B cell (primary cell): ENCODE measurements around the gene CYP26C1. TPM values are rescaled to one million over a fixed set of nuclear protein-coding genes. Genes with fewer than 3 reads are reported as not detected.

Experiments
- ATAC-seq: fragments of 200-7000 bp; cut with Tn5 transposase; one replicate; pipeline ENCODE4 v1.10.0; 2021; ENCODE audit warnings: low read depth, mild to moderate bottlenecking, moderate number of reproducible peaks, moderate library complexity
- CTCF ChIA-PET: fragments of 350-600 bp; sonication (Branson Sonifier 250); formaldehyde crosslinking; loops from one replicate; lab custom pipeline; 2021; ENCODE audit warnings: antibody characterized with exemption, inconsistent platforms; lab: Charles Lee
- POLR2A ChIA-PET: fragments of 350-600 bp; sonication (Branson Sonifier 250); formaldehyde crosslinking; loops from one replicate; lab custom pipeline; 2021; ENCODE audit warnings: antibody characterized with exemption; lab: Charles Lee
- DNase-seq: peaks from one replicate; pipeline ENCODE4 v3.0.0; 2013
- H2AFZ ChIP-seq: 2 replicates; pipeline ENCODE4 v1.6.1; 2012; ENCODE audit warnings: mild to moderate bottlenecking, low read depth, low read length; ENCODE audit not compliant: insufficient read depth, poor library complexity, severe bottlenecking
- H3K27ac ChIP-seq, 2 donors: 1 replicate in 1 of 2; 2 replicates in 1 of 2; pipeline ENCODE4 v1.5.1; 2012 to 2013; ENCODE audit warnings: low read length in 2 of 2, mild to moderate bottlenecking in 2 of 2, moderate library complexity in 1 of 2
- H3K27me3 ChIP-seq, 4 experiments: fragments of 200-600 bp in 1 of 4; sonication (generic) in 1 of 4; replicated peaks in 1 of 4; 1 replicate in 2 of 4; 2 replicates in 2 of 4; pipeline versions ENCODE4 v1.6.1 to v1.7.0; 2013 to 2016; ENCODE audit warnings: low read length in 3 of 4, mild to moderate bottlenecking in 2 of 4, mixed read lengths in 1 of 4, moderate library complexity in 1 of 4; ENCODE audit not compliant: insufficient read depth in 4 of 4, control insufficient read depth in 3 of 4; ENCODE audit errors: control extremely low read depth in 1 of 4
- H3K36me3 ChIP-seq, 2 experiments: replicated peaks in 1 of 2; 1 replicate in 1 of 2; 2 replicates in 1 of 2; pipeline versions ENCODE4 v1.6.1 to v1.7.1; 2013; ENCODE audit warnings: low read length in 1 of 2; ENCODE audit not compliant: insufficient read depth in 2 of 2, control insufficient read depth in 1 of 2; ENCODE audit errors: control extremely low read depth in 1 of 2, extremely low read depth in 1 of 2
- H3K4me1 ChIP-seq, 2 donors: fragments of 200-600 bp in 1 of 2; sonication (generic) in 1 of 2; 1 replicate in 1 of 2; 2 replicates in 1 of 2; pipeline versions ENCODE4 v1.5.1 to v1.6.1; 2013 to 2017; ENCODE audit warnings: low read length in 2 of 2; ENCODE audit not compliant: control insufficient read depth in 2 of 2, insufficient read depth in 2 of 2
- H3K4me2 ChIP-seq: replicated peaks from 2 replicates; pipeline ENCODE3; 2012; ENCODE audit warnings: mild to moderate bottlenecking, low read depth, low read length; ENCODE audit not compliant: poor library complexity, severe bottlenecking
- H3K4me3 ChIP-seq, 5 experiments: fragments of 200-600 bp in 1 of 5; sonication (generic) in 1 of 5; 1 replicate in 3 of 5; 2 replicates in 2 of 5; pipeline versions ENCODE4 v1.5.1 to v1.7.0; 2011 to 2016; ENCODE audit warnings: low read length in 4 of 5, mild to moderate bottlenecking in 4 of 5, low read depth in 2 of 5, control low read depth in 1 of 5, moderate library complexity in 1 of 5; ENCODE audit not compliant: insufficient read depth in 1 of 5; ENCODE audit errors: control extremely low read depth in 1 of 5, extremely low read depth in 1 of 5
- H3K79me2 ChIP-seq: fragments of 200-600 bp; sonication (generic); one replicate; pipeline ENCODE4 v1.6.0; 2016; ENCODE audit warnings: low read length; ENCODE audit not compliant: control insufficient read depth, insufficient read depth
- H3K9ac ChIP-seq: fragments of 200-600 bp; sonication (generic); 2 replicates; pipeline ENCODE4 v1.6.1; 2017; ENCODE audit warnings: mild to moderate bottlenecking, low read length, moderate library complexity
- H3K9me3 ChIP-seq, 3 donors: one replicate each; pipeline versions ENCODE4 v1.6.1 to v1.7.1; 2013; ENCODE audit warnings: low read length in 2 of 3; ENCODE audit not compliant: control insufficient read depth in 2 of 3, insufficient read depth in 1 of 3; ENCODE audit errors: control extremely low read depth in 1 of 3
- H4K20me1 ChIP-seq: 2 replicates; pipeline ENCODE4 v1.6.0; 2012; ENCODE audit warnings: mild to moderate bottlenecking, low read length; ENCODE audit not compliant: insufficient read depth, control insufficient read depth, poor library complexity, severe bottlenecking
- H3K27ac Mint-ChIP-seq: one replicate; pipeline ENCODE4 v1.8.0; 2021; ENCODE audit warnings: mixed read lengths
- H3K27me3 Mint-ChIP-seq: one replicate; pipeline ENCODE4 v1.8.0; 2021; ENCODE audit warnings: mixed read lengths
- H3K4me1 Mint-ChIP-seq: one replicate; pipeline ENCODE4 v1.8.0; 2021; ENCODE audit warnings: mixed read lengths
- H3K4me3 Mint-ChIP-seq: one replicate; pipeline ENCODE4 v1.8.0; 2021; ENCODE audit warnings: mixed read lengths
- H3K9me3 Mint-ChIP-seq: one replicate; pipeline ENCODE4 v1.8.0; 2022; ENCODE audit warnings: mixed read lengths; ENCODE audit not compliant: insufficient read depth
- EZH2 ChIP-seq: IDR thresholded peaks from 2 replicates; pipeline ENCODE4 v1.6.1; 2012; ENCODE audit warnings: borderline replicate concordance, low read depth, mild to moderate bottlenecking, moderate library complexity, low read length; ENCODE audit not compliant: insufficient read depth, poor library complexity, severe bottlenecking
- WGBS: methylation state at CpG from one replicate; pipeline ENCODE4 v1.1.5; 2013; ENCODE audit warnings: missing lambda C conversion rate; ENCODE audit not compliant: insufficient coverage; 5-methylcytosine and 5-hydroxymethylcytosine counted together
- intact Hi-C: fragments of 100-400 bp; cut with micrococcal nuclease; formaldehyde crosslinking; loops from one replicate; pipeline ENCODE4 v1.10.0; 2022
- polyA plus RNA-seq: library from polyadenylated mRNA; depleted of rRNA; stranded (reverse); fragments of >200 nt; gene quantifications from 2 replicates; pipeline ENCODE4 v1.2.3, GENCODE V29; 2012
- total RNA-seq, 2 donors: library from RNA; stranded (reverse); fragments of 120-200 nt in 1 of 2; gene quantifications; 1 replicate in 1 of 2; 2 replicates in 1 of 2; pipeline versions ENCODE4 v1.2.3 to v1.2.4, GENCODE V29; 2013 to 2022
- TF ChIP-seq, protein P1 (sequence below): fragments of 200-600 bp; IDR thresholded peaks from one replicate; pipeline ENCODE4 v1.8.0; 2022; ENCODE audit warnings: antibody characterized with exemption, mild to moderate bottlenecking

Gene CYP26C1
- total and polyA plus RNA-seq, 2 donors (not counting 1 experiment from before 2014, with no cell fraction given), result 0.01 to 0.57 TPM

DNA sequence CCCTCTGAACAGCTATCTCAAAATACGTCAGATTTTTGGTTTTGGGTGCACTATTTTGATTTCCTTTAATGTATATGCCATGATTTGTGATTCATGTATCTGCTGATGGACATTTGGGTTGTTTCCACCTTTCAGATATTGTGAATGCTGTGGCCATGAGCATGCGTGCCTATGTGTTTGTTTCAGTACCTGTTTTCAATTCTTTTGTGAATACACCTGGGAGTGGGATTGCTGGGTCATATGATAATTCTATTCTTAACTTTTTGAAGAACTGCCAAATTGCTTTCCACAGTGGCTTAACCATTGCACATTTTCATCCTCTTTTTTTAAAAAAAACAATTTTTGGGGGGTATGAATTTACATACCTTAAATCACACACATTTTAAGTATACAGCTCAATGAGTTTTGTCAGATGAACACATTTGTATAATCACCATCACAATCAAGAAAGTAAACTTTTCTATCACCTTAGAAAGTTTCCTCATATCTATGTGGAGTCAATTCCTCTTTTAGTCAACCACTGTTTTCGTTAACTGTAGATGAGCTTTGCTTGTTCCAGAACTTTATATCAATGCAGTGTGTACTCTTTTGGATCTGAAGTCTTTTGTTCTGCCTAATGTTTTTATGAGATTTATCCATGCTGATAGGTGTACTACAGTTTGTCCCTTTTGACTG, 50.0 kb downstream of the CYP26C1 start:
- H3K27ac Mint-ChIP-seq, result peak overlapping the region; percentile 28
- no peaks in the 10 kb centered on the region for H3K9me3 Mint-ChIP-seq
- ATAC-seq (peak; percentile 41), DNase-seq (peak; percentile 24)
- no peak overlapping the region for H3K27ac ChIP-seq
- no peak overlapping the region for H3K9ac ChIP-seq
- no peak overlapping the region for H2AFZ ChIP-seq
- no peak overlapping the region for H3K4me3 ChIP-seq
- ChIA-PET CTCF (interaction anchor here (0.7 kb wide), 1 partner anchor 13 kb away, joined by 3 read pairs; no protein-coding TSS in a partner anchor), POLR2A (no interaction called here)
- no peaks in the 10 kb centered on the region for H4K20me1 ChIP-seq
- WGBS, result 33% methylated on average over 2 of the region's 3 CpGs
- H3K4me3 Mint-ChIP-seq, result no peak overlapping the region
- H3K4me2 ChIP-seq, result no peak overlapping the region
- no peaks in the 10 kb centered on the region for H3K79me2 ChIP-seq
- H3K27me3 ChIP-seq, result peaks cover 0 to 11% (median 4%) of the 10 kb centered on the region in 4 experiments
- TF ChIP-seq, protein P1, sequence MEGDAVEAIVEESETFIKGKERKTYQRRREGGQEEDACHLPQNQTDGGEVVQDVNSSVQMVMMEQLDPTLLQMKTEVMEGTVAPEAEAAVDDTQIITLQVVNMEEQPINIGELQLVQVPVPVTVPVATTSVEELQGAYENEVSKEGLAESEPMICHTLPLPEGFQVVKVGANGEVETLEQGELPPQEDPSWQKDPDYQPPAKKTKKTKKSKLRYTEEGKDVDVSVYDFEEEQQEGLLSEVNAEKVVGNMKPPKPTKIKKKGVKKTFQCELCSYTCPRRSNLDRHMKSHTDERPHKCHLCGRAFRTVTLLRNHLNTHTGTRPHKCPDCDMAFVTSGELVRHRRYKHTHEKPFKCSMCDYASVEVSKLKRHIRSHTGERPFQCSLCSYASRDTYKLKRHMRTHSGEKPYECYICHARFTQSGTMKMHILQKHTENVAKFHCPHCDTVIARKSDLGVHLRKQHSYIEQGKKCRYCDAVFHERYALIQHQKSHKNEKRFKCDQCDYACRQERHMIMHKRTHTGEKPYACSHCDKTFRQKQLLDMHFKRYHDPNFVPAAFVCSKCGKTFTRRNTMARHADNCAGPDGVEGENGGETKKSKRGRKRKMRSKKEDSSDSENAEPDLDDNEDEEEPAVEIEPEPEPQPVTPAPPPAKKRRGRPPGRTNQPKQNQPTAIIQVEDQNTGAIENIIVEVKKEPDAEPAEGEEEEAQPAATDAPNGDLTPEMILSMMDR, result no peak
- TF ChIP-seq EZH2, result no peak
- H3K27me3 Mint-ChIP-seq, result peaks cover 10% of the 10 kb centered on the region
- intact Hi-C loops, result loop anchor here (10.0 kb wide), 1 partner anchor 244 kb away; no protein-coding TSS in a partner anchor
- no peaks in the 10 kb centered on the region for H3K9me3 ChIP-seq
- peaks cover 5 to 10% of the 10 kb centered on the region in 2 donors for H3K4me1 ChIP-seq
- H3K4me1 Mint-ChIP-seq, result peaks cover 13% of the 10 kb centered on the region
- no peaks in the 10 kb centered on the region for H3K36me3 ChIP-seq

DNA sequence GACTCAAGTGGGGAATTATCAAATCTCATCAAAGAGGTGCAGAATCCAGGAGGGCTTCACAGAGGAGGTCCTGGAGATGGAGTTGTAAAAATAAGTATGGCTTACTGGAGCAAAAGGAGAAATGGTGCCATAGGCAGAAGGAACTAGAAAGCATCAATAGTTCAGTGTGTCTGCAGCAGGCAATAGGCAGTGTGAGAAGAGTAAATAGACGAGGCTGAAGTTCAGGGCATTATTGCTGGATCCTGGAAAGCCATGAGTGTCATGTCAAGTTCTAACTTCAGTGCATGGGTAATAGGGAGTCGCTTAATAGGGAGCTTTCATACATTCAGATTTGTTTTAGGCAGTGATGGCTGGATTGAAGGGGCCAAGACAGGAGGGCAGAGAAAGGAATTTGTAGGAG, 52.4 kb downstream of the CYP26C1 start:
- no peak for DNase-seq
- peaks cover 20% of the 10 kb centered on the region for H3K4me1 Mint-ChIP-seq
- TF ChIP-seq EZH2, result no peak
- TF ChIP-seq, protein P1, result no peak
- H3K27ac Mint-ChIP-seq, result no peak overlapping the region
- Histone ChIP-seq H3K27me3 (peaks cover 0 to 11% (median 4%) of the 10 kb centered on the region in 4 experiments), H3K4me3 (no peak overlapping the region), H4K20me1 (no peaks in the 10 kb centered on the region), H3K4me1 (peaks cover 6 to 17% of the 10 kb centered on the region in 2 donors), H3K9me3 (no peaks in the 10 kb centered on the region), H3K9ac (no peak overlapping the region), H2AFZ (no peak overlapping the region), H3K36me3 (no peaks in the 10 kb centered on the region), H3K27ac (no peak overlapping the region), H3K79me2 (no peaks in the 10 kb centered on the region), H3K4me2 (no peak overlapping the region)
- POLR2A ChIA-PET, result no interaction called here
- no peaks in the 10 kb centered on the region for H3K9me3 Mint-ChIP-seq
- H3K27me3 Mint-ChIP-seq, result peaks cover 10% of the 10 kb centered on the region
- no peak for ATAC-seq
- 79% methylated on average over 2 of the region's 2 CpGs for WGBS
- H3K4me3 Mint-ChIP-seq, result no peak overlapping the region
- CTCF ChIA-PET, result no interaction called here
- intact Hi-C loops, result loop anchor here (10.0 kb wide), 1 partner anchor 242 kb away; no protein-coding TSS in a partner anchor
